ENCODE data around the gene VAMP7. TPM values are rescaled to one million over a fixed set of nuclear protein-coding genes. Genes with fewer than 3 reads are reported as not detected.

Gene VAMP7
- total RNA-seq, 1 donor from 2014 or later: 40.6 TPM

GRCh38 chrX:155954793-155955192 is 73.6 kb downstream of the VAMP7 start:
- no peaks in the 10 kb centered on the region for H3K27me3 ChIP-seq (ENCODE audit: control insufficient read depth, insufficient read depth, low read length)
- no peak overlapping the region for H3K4me3 ChIP-seq (ENCODE audit: low read depth, low read length)
- TF ChIP-seq, protein P1, sequence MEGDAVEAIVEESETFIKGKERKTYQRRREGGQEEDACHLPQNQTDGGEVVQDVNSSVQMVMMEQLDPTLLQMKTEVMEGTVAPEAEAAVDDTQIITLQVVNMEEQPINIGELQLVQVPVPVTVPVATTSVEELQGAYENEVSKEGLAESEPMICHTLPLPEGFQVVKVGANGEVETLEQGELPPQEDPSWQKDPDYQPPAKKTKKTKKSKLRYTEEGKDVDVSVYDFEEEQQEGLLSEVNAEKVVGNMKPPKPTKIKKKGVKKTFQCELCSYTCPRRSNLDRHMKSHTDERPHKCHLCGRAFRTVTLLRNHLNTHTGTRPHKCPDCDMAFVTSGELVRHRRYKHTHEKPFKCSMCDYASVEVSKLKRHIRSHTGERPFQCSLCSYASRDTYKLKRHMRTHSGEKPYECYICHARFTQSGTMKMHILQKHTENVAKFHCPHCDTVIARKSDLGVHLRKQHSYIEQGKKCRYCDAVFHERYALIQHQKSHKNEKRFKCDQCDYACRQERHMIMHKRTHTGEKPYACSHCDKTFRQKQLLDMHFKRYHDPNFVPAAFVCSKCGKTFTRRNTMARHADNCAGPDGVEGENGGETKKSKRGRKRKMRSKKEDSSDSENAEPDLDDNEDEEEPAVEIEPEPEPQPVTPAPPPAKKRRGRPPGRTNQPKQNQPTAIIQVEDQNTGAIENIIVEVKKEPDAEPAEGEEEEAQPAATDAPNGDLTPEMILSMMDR (IDR thresholded peaks at IDR 0.05; ENCODE audit: insufficient read depth, low read length, poor library complexity, severe bottlenecking): no peak
- DNase-seq (ENCODE audit: low read depth): no peak
- H3K36me3 ChIP-seq (ENCODE audit: control insufficient read depth, insufficient read depth, low read length): no peaks in the 10 kb centered on the region

DNA sequence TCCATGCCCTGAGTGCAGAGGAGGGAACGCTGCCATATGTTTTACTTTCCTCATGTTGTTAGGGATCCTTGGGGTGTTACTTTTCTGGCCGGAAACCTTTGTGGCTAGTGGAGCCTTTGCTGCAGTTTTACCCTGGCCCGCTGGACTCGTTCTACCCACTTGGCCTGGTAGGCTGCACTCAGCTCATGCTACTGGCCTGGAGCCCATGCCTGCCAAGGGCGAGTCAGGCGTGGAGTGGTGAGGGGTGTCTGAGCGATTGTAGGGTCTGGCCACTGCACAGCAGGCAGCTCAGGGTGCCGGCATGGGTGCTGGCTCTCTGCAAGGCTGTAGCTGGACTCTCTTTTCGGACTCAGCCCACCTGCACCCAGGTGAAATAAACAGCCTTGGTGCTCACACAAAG is 75.0 kb downstream of the VAMP7 start:
- DNase-seq (ENCODE audit: low read depth): no peak
- TF ChIP-seq, protein P1 (IDR thresholded peaks at IDR 0.05; ENCODE audit: insufficient read depth, low read length, poor library complexity, severe bottlenecking): no peak
- Histone ChIP-seq H3K27me3 (ENCODE audit: control insufficient read depth, insufficient read depth, low read length) (no peaks in the 10 kb centered on the region), H3K36me3 (ENCODE audit: control insufficient read depth, insufficient read depth, low read length) (no peaks in the 10 kb centered on the region), H3K4me3 (ENCODE audit: low read depth, low read length) (no peak overlapping the region)

DNA sequence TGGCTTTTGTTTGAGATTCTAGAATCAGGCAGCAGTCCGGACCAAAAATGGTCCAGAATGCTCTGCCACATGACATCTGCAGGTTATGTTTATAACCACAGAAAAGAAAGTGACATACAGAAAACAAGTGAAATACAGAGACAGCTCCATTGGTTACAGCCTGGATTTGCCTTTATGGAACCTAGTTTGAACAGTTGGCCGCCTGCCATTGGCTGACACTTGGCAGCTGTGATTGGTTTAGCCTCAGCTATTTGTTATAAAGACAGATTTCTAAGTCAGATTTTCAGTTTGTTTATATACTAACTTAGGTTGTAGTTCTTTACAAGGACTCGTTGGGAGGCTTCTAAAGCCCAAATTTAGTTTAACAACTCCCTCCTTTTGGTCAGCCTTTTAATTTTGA is 75.5 kb downstream of the VAMP7 start:
- Histone ChIP-seq H3K4me3 (ENCODE audit: low read depth, low read length) (no peak overlapping the region), H3K27me3 (ENCODE audit: control insufficient read depth, insufficient read depth, low read length) (no peaks in the 10 kb centered on the region), H3K36me3 (ENCODE audit: control insufficient read depth, insufficient read depth, low read length) (no peaks in the 10 kb centered on the region)
- no peak for DNase-seq (ENCODE audit: low read depth)
- TF ChIP-seq, protein P1 (IDR thresholded peaks at IDR 0.05; ENCODE audit: insufficient read depth, low read length, poor library complexity, severe bottlenecking): no peak

- TF ChIP-seq, protein P1 (IDR thresholded peaks at IDR 0.05; ENCODE audit: insufficient read depth, low read length, poor library complexity, severe bottlenecking): no peak
Observed at GRCh38 chrX:155957843-155958242, 76.7 kb downstream of the VAMP7 start.

GRCh38 chrX:155959018-155959587 is 78.0 kb downstream of the VAMP7 start:
- no peak overlapping the region for H3K4me3 ChIP-seq (ENCODE audit: low read depth, low read length)
- no peaks in the 10 kb centered on the region for H3K36me3 ChIP-seq (ENCODE audit: control insufficient read depth, insufficient read depth, low read length)
- H3K27me3 ChIP-seq (ENCODE audit: control insufficient read depth, insufficient read depth, low read length): no peaks in the 10 kb centered on the region
- TF ChIP-seq, protein P1 (IDR thresholded peaks at IDR 0.05; ENCODE audit: insufficient read depth, low read length, poor library complexity, severe bottlenecking): no peak
- no peak for DNase-seq (ENCODE audit: low read depth)

More at GRCh38 chrX:155957843-155958242, 76.7 kb downstream of the VAMP7 start:
- no peaks in the 10 kb centered on the region for H3K36me3 ChIP-seq (ENCODE audit: control insufficient read depth, insufficient read depth, low read length)
- no peak for DNase-seq (ENCODE audit: low read depth)
- H3K4me3 ChIP-seq (ENCODE audit: low read depth, low read length): no peak overlapping the region
- no peaks in the 10 kb centered on the region for H3K27me3 ChIP-seq (ENCODE audit: control insufficient read depth, insufficient read depth, low read length)

- Histone ChIP-seq H3K27me3 (ENCODE audit: control insufficient read depth, insufficient read depth, low read length) (no peaks in the 10 kb centered on the region), H3K36me3 (ENCODE audit: control insufficient read depth, insufficient read depth, low read length) (no peaks in the 10 kb centered on the region), H3K4me3 (ENCODE audit: low read depth, low read length) (no peak overlapping the region)
- TF ChIP-seq, protein P1 (IDR thresholded peaks at IDR 0.05; ENCODE audit: insufficient read depth, low read length, poor library complexity, severe bottlenecking): no peak
- DNase-seq (ENCODE audit: low read depth): no peak
Observed at GRCh38 chrX:155962906-155963305, 81.8 kb downstream of the VAMP7 start.

All from kidney epithelial cell (primary cell).